ENCODE results near the gene CDKL1. TPM values are rescaled to one million over a fixed set of nuclear protein-coding genes. Genes with fewer than 3 reads are reported as not detected.

The CDKL1 gene
- total RNA-seq, 1 donor from 2014 or later, result 1.3 TPM

DNA sequence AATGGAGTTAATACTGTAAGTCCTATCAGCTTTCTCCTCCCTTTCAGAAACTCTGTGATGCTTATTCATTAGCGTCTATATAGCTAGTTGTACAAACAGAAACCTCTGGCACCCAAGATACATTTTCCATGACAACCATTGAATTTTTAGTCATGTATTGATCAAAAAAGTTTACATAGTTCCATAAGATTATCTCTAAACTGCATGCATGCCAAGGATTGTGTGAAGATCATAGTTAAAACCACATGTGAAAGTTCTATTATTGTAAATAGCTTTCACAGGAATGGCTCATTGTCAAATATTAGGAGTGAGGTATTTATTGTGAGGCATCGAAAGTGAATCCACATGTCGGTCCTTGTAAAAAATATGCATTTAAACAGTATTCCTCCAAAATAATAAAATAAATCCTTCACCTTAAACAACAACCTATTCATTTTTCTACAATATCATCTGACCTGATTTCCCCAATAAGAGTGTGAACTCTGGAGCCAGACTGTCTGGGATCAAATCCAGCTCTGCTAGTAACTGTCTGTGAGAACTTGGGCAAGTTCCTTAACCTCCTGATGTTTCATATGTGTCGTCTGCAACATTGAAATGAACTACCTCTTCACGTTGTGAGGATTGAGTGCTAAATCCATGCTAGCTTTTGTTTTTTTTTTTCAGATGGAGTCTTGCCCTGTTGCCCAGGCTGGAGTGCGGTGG lies 10.6 kb upstream of the CDKL1 start:
- H3K27ac Mint-ChIP-seq, result no peak overlapping the region
- H3K4me3 Mint-ChIP-seq (ENCODE audit: low read depth), result no peak overlapping the region
- DNase-seq (ENCODE audit: low spot score, unreplicated experiment), result no peak
- H3K4me1 Mint-ChIP-seq (ENCODE audit: low read depth), result peaks cover 5% of the 10 kb centered on the region
- H3K36me3 Mint-ChIP-seq (ENCODE audit: insufficient read depth), result peaks cover 21% of the 10 kb centered on the region
- no peaks in the 10 kb centered on the region for H3K27me3 Mint-ChIP-seq
- TF ChIP-seq, protein P1, sequence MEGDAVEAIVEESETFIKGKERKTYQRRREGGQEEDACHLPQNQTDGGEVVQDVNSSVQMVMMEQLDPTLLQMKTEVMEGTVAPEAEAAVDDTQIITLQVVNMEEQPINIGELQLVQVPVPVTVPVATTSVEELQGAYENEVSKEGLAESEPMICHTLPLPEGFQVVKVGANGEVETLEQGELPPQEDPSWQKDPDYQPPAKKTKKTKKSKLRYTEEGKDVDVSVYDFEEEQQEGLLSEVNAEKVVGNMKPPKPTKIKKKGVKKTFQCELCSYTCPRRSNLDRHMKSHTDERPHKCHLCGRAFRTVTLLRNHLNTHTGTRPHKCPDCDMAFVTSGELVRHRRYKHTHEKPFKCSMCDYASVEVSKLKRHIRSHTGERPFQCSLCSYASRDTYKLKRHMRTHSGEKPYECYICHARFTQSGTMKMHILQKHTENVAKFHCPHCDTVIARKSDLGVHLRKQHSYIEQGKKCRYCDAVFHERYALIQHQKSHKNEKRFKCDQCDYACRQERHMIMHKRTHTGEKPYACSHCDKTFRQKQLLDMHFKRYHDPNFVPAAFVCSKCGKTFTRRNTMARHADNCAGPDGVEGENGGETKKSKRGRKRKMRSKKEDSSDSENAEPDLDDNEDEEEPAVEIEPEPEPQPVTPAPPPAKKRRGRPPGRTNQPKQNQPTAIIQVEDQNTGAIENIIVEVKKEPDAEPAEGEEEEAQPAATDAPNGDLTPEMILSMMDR (IDR thresholded peaks at IDR 0.05; ENCODE audit: unreplicated experiment), result no peak
- H3K9me3 Mint-ChIP-seq (ENCODE audit: low read depth), result peaks cover 18% of the 10 kb centered on the region

DNA sequence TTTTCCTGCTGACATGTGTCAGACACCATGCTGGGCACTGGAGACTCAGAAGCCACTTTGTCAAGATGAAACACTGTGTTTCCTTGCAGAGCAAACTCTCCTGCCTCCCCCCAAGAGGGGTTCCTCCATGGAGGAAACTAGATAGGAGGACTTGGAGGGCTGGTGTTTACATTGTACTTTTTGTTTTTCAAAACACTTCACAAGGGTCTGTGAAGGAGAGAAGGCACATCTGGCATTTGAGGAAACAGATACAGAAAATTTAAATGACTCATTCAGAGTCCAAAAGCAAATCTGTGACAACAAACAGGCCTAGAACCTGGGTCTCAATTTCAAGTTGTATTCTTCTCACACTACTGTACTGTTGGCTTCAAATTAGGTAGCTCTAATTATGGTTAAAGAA lies 6.7 kb upstream of the CDKL1 start:
- DNase-seq (ENCODE audit: low spot score, unreplicated experiment), result no peak
- no peaks in the 10 kb centered on the region for H3K27me3 Mint-ChIP-seq

DNA sequence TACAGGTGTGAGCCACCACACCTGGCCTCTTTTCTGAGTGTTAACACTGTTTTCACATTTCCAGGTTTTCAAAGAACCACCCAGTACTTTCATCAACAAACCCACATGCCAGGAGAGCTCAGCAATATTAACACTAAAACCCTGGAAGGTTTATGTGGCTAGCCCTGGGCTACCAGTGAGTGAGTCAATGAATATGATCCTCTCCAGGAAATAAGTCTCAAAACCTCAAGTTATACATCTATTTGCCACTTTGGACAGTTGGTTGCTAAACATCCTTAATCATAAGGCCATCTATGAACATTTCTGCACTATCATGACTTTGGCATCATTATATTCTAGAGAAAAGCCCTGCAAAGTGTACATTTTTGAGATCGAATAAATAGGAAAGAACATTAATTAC lies 6.3 kb upstream of the CDKL1 start:
- Mint-ChIP-seq H3K9me3 (ENCODE audit: low read depth) (peaks cover 10% of the 10 kb centered on the region), H3K27me3 (peaks cover 3% of the 10 kb centered on the region), H3K36me3 (ENCODE audit: insufficient read depth) (peaks cover 7% of the 10 kb centered on the region), H3K27ac (no peak overlapping the region), H3K4me3 (ENCODE audit: low read depth) (no peak overlapping the region), H3K4me1 (ENCODE audit: low read depth) (peaks cover 10% of the 10 kb centered on the region)
- TF ChIP-seq, protein P1 (IDR thresholded peaks at IDR 0.05; ENCODE audit: unreplicated experiment), result no peak
- no peak for DNase-seq (ENCODE audit: low spot score, unreplicated experiment)

More for the DNA sequence above, 6.7 kb upstream of the CDKL1 start:
- H3K27ac Mint-ChIP-seq, result no peak overlapping the region
- H3K36me3 Mint-ChIP-seq (ENCODE audit: insufficient read depth), result peaks cover 7% of the 10 kb centered on the region
- H3K4me3 Mint-ChIP-seq (ENCODE audit: low read depth), result no peak overlapping the region
- TF ChIP-seq, protein P1 (IDR thresholded peaks at IDR 0.05; ENCODE audit: unreplicated experiment), result no peak
- H3K9me3 Mint-ChIP-seq (ENCODE audit: low read depth), result peaks cover 10% of the 10 kb centered on the region
- H3K4me1 Mint-ChIP-seq (ENCODE audit: low read depth), result peaks cover 8% of the 10 kb centered on the region

DNA sequence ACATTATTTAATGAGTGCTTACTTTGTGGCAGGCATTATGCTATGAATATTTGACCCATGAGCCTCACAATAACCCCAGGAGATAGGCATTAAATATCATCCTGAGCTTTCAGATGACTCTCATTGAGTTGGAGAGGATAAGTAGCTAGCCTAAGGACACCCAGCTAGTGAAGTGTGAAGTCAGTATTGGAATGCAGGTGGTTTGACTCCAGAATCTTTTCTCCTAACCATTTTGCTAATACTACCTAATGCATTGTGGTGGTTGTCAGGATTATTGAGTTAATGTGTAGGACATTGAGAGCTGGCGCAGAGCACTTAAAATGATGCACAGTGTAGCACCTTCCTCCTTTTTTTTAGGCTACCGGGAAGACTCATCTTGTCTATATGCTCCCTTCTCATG lies 3.8 kb upstream of the CDKL1 start:
- no peak for DNase-seq (ENCODE audit: low spot score, unreplicated experiment)
- Mint-ChIP-seq H3K27ac (no peak overlapping the region), H3K9me3 (ENCODE audit: low read depth) (peaks cover 1% of the 10 kb centered on the region), H3K4me1 (ENCODE audit: low read depth) (peaks cover 11% of the 10 kb centered on the region), H3K36me3 (ENCODE audit: insufficient read depth) (peaks cover under 1% of the 10 kb centered on the region), H3K4me3 (ENCODE audit: low read depth) (no peak overlapping the region), H3K27me3 (peaks cover 19% of the 10 kb centered on the region)
- TF ChIP-seq, protein P1 (IDR thresholded peaks at IDR 0.05; ENCODE audit: unreplicated experiment), result no peak

DNA sequence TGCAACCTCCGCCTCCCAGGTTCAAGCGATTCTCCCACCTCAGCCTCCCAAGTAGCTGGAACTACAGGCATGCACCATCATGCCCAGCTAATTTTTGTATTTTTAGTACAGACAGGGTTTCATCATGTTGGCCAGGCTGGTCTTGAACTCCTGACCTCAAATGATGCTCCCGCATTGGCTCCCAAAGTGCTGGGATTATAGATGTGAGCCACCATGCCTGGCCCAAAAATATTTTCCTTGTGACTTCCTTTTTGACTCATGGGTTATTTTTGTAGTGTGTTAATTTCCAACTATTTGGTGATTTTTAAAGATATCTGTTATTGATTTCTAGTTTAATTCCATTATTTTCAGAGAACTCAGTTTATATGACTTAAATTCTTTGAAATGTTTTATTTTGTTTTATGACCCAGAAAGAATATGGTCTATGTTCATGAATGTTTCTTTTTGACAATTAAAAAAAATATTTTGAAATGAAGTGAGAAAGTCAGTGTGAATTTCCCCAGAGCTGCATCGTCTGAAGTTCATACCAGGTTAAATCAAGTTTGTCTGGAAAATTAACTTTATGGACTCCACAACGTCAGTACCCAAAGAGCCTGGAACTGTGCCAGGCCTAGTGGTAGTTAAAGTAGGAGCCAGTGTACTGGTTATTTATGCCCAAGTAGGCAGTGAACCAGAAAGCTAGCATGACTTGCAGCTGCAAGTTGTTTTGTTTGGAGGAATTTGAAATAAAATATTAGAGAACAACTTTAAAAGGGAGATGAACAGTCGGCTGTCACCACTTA lies 2.8 kb upstream of the CDKL1 start:
- Mint-ChIP-seq H3K4me1 (ENCODE audit: low read depth) (peaks cover 11% of the 10 kb centered on the region), H3K9me3 (ENCODE audit: low read depth) (no peaks in the 10 kb centered on the region), H3K27me3 (peaks cover 23% of the 10 kb centered on the region), H3K36me3 (ENCODE audit: insufficient read depth) (no peaks in the 10 kb centered on the region), H3K27ac (no peak overlapping the region), H3K4me3 (ENCODE audit: low read depth) (no peak overlapping the region)
- DNase-seq (ENCODE audit: low spot score, unreplicated experiment), result no peak
- TF ChIP-seq, protein P1 (IDR thresholded peaks at IDR 0.05; ENCODE audit: unreplicated experiment), result no peak

Data from progenitor cell of endocrine pancreas (in vitro differentiated cells).